GM23248 (cell line): ENCODE data around the gene GOLIM4. TPM values are rescaled to one million over a fixed set of nuclear protein-coding genes. Genes with fewer than 3 reads are reported as not detected.

ENCODE experiments used
- DNase-seq: peaks from one replicate; pipeline ENCODE4 v3.0.0-alpha.2; 2015
- H2AFZ ChIP-seq: fragments of 200-600 bp; sonication (generic); 2 replicates; pipeline ENCODE4 v1.6.1; 2016; ENCODE audit warnings: antibody characterized with exemption
- H3F3A ChIP-seq: fragments of 200-600 bp; sonication (generic); 2 replicates; pipeline ENCODE4 v1.6.1; 2016; ENCODE audit warnings: mild to moderate bottlenecking, antibody characterized with exemption, mixed run types; ENCODE audit not compliant: insufficient read depth
- H3K27ac ChIP-seq: fragments of 200-600 bp; sonication (generic); 2 replicates; pipeline ENCODE4 v1.5.1; 2016; ENCODE audit warnings: mild to moderate bottlenecking
- H3K27me3 ChIP-seq: fragments of 200-600 bp; sonication (generic); replicated peaks from 2 replicates; pipeline ENCODE4 v1.6.1; 2016; ENCODE audit warnings: mild to moderate bottlenecking; ENCODE audit not compliant: insufficient read depth
- H3K36me3 ChIP-seq: fragments of 200-600 bp; sonication (generic); 2 replicates; pipeline ENCODE4 v1.6.1; 2016; ENCODE audit warnings: low read depth, mild to moderate bottlenecking
- H3K4me1 ChIP-seq: fragments of 200-600 bp; sonication (generic); 2 replicates; pipeline ENCODE4 v1.6.1; 2016; ENCODE audit warnings: mild to moderate bottlenecking; ENCODE audit not compliant: insufficient read depth
- H3K4me2 ChIP-seq: fragments of 200-600 bp; sonication (generic); one replicate; pipeline ENCODE4 v1.6.1; 2016; ENCODE audit warnings: mild to moderate bottlenecking; ENCODE audit not compliant: unreplicated experiment
- H3K4me3 ChIP-seq: fragments of 200-600 bp; sonication (generic); 2 replicates; pipeline ENCODE4 v1.5.1; 2016; ENCODE audit warnings: mild to moderate bottlenecking
- H3K79me2 ChIP-seq: fragments of 200-600 bp; sonication (generic); 2 replicates; pipeline ENCODE4 v1.6.1; 2016; ENCODE audit warnings: mild to moderate bottlenecking; ENCODE audit not compliant: insufficient read depth
- H3K9ac ChIP-seq: fragments of 200-600 bp; sonication (generic); 2 replicates; pipeline ENCODE4 v1.6.1; 2016; ENCODE audit warnings: mild to moderate bottlenecking
- H3K9me2 ChIP-seq: fragments of 200-600 bp; sonication (generic); 2 replicates; pipeline ENCODE4 v1.6.1; 2016; ENCODE audit warnings: mixed run types, mild to moderate bottlenecking, moderate library complexity; ENCODE audit not compliant: insufficient read depth
- H3K9me3 ChIP-seq: fragments of 200-600 bp; sonication (generic); one replicate; pipeline ENCODE4 v1.6.1; 2017; ENCODE audit warnings: low read depth
- H4K20me1 ChIP-seq: fragments of 200-600 bp; sonication (generic); 2 replicates; pipeline ENCODE4 v1.6.0; 2016; ENCODE audit not compliant: insufficient read depth
- EZH2 ChIP-seq: fragments of 200-600 bp; sonication (generic); IDR thresholded peaks from 2 replicates; pipeline ENCODE4 v1.6.1; 2018; ENCODE audit warnings: antibody characterized with exemption, mild to moderate bottlenecking; ENCODE audit not compliant: insufficient read depth, poor library complexity, severe bottlenecking
- EZH2phosphoT487 ChIP-seq: fragments of 200-600 bp; sonication (generic); IDR thresholded peaks from 2 replicates; pipeline ENCODE4 v1.6.1; 2018; ENCODE audit warnings: antibody characterized with exemption, moderate library complexity, mild to moderate bottlenecking, low read depth; ENCODE audit not compliant: insufficient read depth
- WGBS, 2 experiments: methylation state at CpG; one replicate each; pipeline ENCODE4 v1.1.6; 2015 to 2017; ENCODE audit warnings: low lambda C conversion rate in 2 of 2, low coverage in 1 of 2; ENCODE audit errors: missing lambda C conversion rate in 2 of 2; 5-methylcytosine and 5-hydroxymethylcytosine counted together
- in situ Hi-C: fragments of 300-500 bp; cut with MboI; formaldehyde crosslinking; loops from 2 replicates; pipeline ENCODE4 v1.15.0; 2020
- polyA plus RNA-seq: library from polyadenylated mRNA; unstranded; fragments of >200 nt; fragmentation: Nextera tagmentation; extraction: Ambion mirVana; gene quantifications from 2 replicates; pipeline ENCODE4 v1.2.1, GENCODE V29; 2016
- total RNA-seq: library from RNA; depleted of rRNA; stranded (reverse); fragments of >200 nt; shearing (Covaris generic); gene quantifications from 2 replicates; pipeline ENCODE4 v1.2.3, GENCODE V29; 2014

The GOLIM4 gene
- total and polyA plus RNA-seq, 2 experiments from 2014 or later: 66.8 to 84.4 TPM

- no peak overlapping the region for H2AFZ ChIP-seq
- DNase-seq: no peak
- no peak overlapping the region for H3K27ac ChIP-seq
- H3K4me3 ChIP-seq: no peak overlapping the region
- H4K20me1 ChIP-seq: no peaks in the 10 kb centered on the region
- H3K4me1 ChIP-seq: peaks cover 70% of the 10 kb centered on the region
- no peak for TF ChIP-seq EZH2phosphoT487
- no peak for TF ChIP-seq EZH2
- peaks cover 77% of the 10 kb centered on the region for H3K79me2 ChIP-seq
- no peaks in the 10 kb centered on the region for H3K36me3 ChIP-seq
- H3K9ac ChIP-seq: no peak overlapping the region
- in situ Hi-C loops: loop anchor here (25.0 kb wide), 1 partner anchor 1020 kb away; no protein-coding TSS in a partner anchor
- H3K9me3 ChIP-seq: no peaks in the 10 kb centered on the region
- H3K9me2 ChIP-seq: no peaks in the 10 kb centered on the region
- H3F3A ChIP-seq: peaks cover 23% of the 10 kb centered on the region
- no peaks in the 10 kb centered on the region for H3K27me3 ChIP-seq
- peak overlapping the region; percentile 95 for H3K4me2 ChIP-seq
These were observed 3.8 kb downstream of the GOLIM4 start for GRCh38 chr3:168091941-168092340.

- Histone ChIP-seq H3K4me1 (peaks cover 67% of the 10 kb centered on the region), H2AFZ (no peak overlapping the region), H3K27me3 (no peaks in the 10 kb centered on the region), H3K9me3 (no peaks in the 10 kb centered on the region), H4K20me1 (no peaks in the 10 kb centered on the region), H3K4me2 (peak overlapping the region; percentile 15), H3K79me2 (peaks cover 83% of the 10 kb centered on the region), H3K9me2 (no peaks in the 10 kb centered on the region), H3K36me3 (no peaks in the 10 kb centered on the region), H3K4me3 (no peak overlapping the region), H3K9ac (no peak overlapping the region), H3F3A (peaks cover 18% of the 10 kb centered on the region), H3K27ac (no peak overlapping the region)
- no peak for TF ChIP-seq EZH2phosphoT487
- no peak for TF ChIP-seq EZH2
- 79 to 83% methylated on average over 3 of the region's 3 CpGs for WGBS, 2 experiments
- in situ Hi-C loops: loop anchor here (25.0 kb wide), 1 partner anchor 1021 kb away; no protein-coding TSS in a partner anchor
- no peak for DNase-seq
These were observed 4.3 kb downstream of the GOLIM4 start for GRCh38 chr3:168091302-168091858.

DNA sequence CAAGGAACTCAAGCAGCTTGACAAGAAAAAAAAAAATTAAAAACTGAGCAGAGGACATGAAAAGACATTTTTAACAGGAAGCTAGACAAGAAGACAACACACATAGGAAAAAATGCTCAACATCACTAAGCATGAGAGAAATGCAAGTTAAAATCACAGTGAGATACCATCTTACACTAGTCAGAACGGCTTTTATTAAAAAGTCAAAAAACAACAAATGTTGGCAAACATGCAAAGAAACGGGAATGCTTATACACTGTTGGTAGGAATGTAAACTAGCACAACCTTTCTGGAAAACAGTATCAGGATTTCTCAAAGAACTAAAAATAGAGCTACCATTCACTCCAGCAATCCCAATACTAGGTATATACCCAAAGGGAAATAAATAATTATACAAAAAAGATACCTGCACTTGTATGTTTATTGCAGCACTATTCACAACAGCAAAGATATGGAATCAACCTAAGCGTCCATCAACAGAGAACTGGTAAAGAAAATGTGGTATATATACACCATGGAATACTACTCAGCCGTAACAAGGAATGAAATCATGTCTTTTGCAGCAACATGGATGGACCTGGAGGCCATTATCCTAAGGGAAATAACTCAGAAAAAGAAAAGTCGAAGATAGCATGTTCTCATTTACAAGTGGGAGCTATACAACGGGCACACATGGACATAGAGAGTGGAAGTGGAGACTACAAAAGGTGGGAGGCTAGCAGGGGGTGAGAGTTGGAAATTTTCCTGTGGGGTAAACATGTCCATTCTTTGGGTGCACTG lies 5.2 kb downstream of the GOLIM4 start:
- no peak overlapping the region for H2AFZ ChIP-seq
- peak overlapping the region; percentile 6; the same call in 1 of the 2 replicates for H3K9ac ChIP-seq
- H3K4me3 ChIP-seq: no peak overlapping the region
- no peaks in the 10 kb centered on the region for H3K27me3 ChIP-seq
- TF ChIP-seq EZH2phosphoT487 (no peak), EZH2 (no peak)
- no peaks in the 10 kb centered on the region for H3K9me2 ChIP-seq
- in situ Hi-C loops: loop anchor here (25.0 kb wide), 1 partner anchor 1022 kb away; no protein-coding TSS in a partner anchor
- peaks cover 16% of the 10 kb centered on the region for H3F3A ChIP-seq
- H3K9me3 ChIP-seq: no peaks in the 10 kb centered on the region
- peak overlapping the region; percentile 36 for H3K4me2 ChIP-seq
- peak; percentile 42 for DNase-seq
- H3K79me2 ChIP-seq: peaks cover 92% of the 10 kb centered on the region
- H3K36me3 ChIP-seq: no peaks in the 10 kb centered on the region
- peaks cover 67% of the 10 kb centered on the region for H3K4me1 ChIP-seq
- H3K27ac ChIP-seq: peak overlapping the region; percentile 20
- H4K20me1 ChIP-seq: no peaks in the 10 kb centered on the region
- 65 to 72% methylated on average over 6 of the region's 6 CpGs for WGBS, 2 experiments

DNA sequence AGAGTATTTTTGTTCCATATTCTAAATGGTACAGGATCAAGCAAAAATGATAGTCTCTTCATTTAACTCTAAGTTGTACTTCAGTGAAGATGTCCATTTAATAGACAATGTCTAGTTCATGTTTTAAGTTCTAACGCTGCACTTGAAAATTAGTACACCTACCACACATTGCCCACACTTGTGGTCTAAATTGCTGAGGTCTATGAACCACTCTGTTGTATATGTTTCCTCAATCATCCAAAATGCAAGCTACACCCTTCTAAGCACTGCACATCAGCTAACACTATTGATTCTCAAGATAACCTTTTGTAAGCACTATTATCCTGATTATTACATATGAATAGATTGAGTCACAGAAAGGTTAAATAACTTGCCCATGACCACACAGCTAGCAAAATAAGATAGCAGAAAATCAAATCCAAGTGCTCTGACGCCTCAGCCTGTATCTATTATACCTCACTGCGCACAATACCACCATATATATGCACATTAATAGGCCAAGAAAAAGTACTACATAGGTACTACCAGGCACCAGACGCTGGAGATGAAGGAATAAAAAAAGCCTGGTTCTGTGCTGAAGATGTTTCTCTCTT lies 6.4 kb downstream of the GOLIM4 start:
- Histone ChIP-seq H3K27ac (no peak overlapping the region), H3K36me3 (no peaks in the 10 kb centered on the region), H3F3A (peaks cover 13% of the 10 kb centered on the region), H3K4me1 (peaks cover 67% of the 10 kb centered on the region), H3K4me3 (no peak overlapping the region), H3K27me3 (no peaks in the 10 kb centered on the region), H3K9me2 (no peaks in the 10 kb centered on the region), H3K9me3 (no peaks in the 10 kb centered on the region), H4K20me1 (no peaks in the 10 kb centered on the region), H2AFZ (no peak overlapping the region), H3K79me2 (peaks cover 100% of the 10 kb centered on the region), H3K9ac (no peak overlapping the region), H3K4me2 (no peak overlapping the region)
- no peak for DNase-seq
- in situ Hi-C loops: loop anchor here (25.0 kb wide), 1 partner anchor 1023 kb away; no protein-coding TSS in a partner anchor
- 92% methylated on average over 4 of the region's 4 CpGs for WGBS, 2 experiments
- no peak for TF ChIP-seq EZH2phosphoT487
- no peak for TF ChIP-seq EZH2
